Fibroblast of villous mesenchyme (primary cell): ENCODE data around the gene CLEC16A. TPM values are rescaled to one million over a fixed set of nuclear protein-coding genes. Genes with fewer than 3 reads are reported as not detected.
A peak's percentile ranks its signal among the peaks of the same experiment; 100 is the strongest.

Source experiments
- DNase-seq: peaks from one replicate; pipeline ENCODE4 v3.0.0-alpha.2; 2010; ENCODE audit warnings: low read depth
- H3K4me3 ChIP-seq: 2 replicates; pipeline ENCODE4 v1.5.1; 2011; ENCODE audit warnings: low read depth, mild to moderate bottlenecking, low read length
- CTCF ChIP-seq: IDR thresholded peaks from 2 replicates; pipeline ENCODE4 v1.5.1; 2012; ENCODE audit warnings: low read depth, mild to moderate bottlenecking, low read length; ENCODE audit not compliant: insufficient read depth
- total RNA-seq: library from RNA; depleted of rRNA; stranded (reverse); fragments of >200 nt; gene quantifications from 2 replicates; pipeline ENCODE4 v1.2.3, GENCODE V29; 2012

The CLEC16A gene
- total RNA-seq, 1 donor = 32.4 TPM

- TF ChIP-seq CTCF = no peak
- no peak overlapping the region for H3K4me3 ChIP-seq
- DNase-seq = no peak
These were observed 128.2 kb downstream of the CLEC16A start for GRCh38 chr16:11072420-11073153.

- no peak overlapping the region for H3K4me3 ChIP-seq
- DNase-seq = no peak
- TF ChIP-seq CTCF = no peak
These were observed 129.1 kb downstream of the CLEC16A start for GRCh38 chr16:11073407-11073999.

GRCh38 chr16:11074131-11074530 is 129.8 kb downstream of the CLEC16A start:
- no peak for TF ChIP-seq CTCF
- DNase-seq = no peak
- no peak overlapping the region for H3K4me3 ChIP-seq

GRCh38 chr16:11075163-11075562 is 130.8 kb downstream of the CLEC16A start:
- no peak for TF ChIP-seq CTCF
- DNase-seq = no peak
- no peak overlapping the region for H3K4me3 ChIP-seq

- no peak overlapping the region for H3K4me3 ChIP-seq
- TF ChIP-seq CTCF = no peak
- DNase-seq = peak; percentile 55
These were observed 132.1 kb downstream of the CLEC16A start for GRCh38 chr16:11076259-11077018.

GRCh38 chr16:11078812-11079459 is 134.6 kb downstream of the CLEC16A start:
- peak; percentile 100 for DNase-seq
- TF ChIP-seq CTCF = no peak
- peak overlapping the region; percentile 12 for H3K4me3 ChIP-seq
